ENCODE data around the gene GSX1.

GRCh38 chr13:27789495-27790303 lies 2.6 kb upstream of the GSX1 start:
- no peak for TF ChIP-seq EP300 (IDR thresholded peaks at IDR 0.05)
- TF ChIP-seq, protein P1, sequence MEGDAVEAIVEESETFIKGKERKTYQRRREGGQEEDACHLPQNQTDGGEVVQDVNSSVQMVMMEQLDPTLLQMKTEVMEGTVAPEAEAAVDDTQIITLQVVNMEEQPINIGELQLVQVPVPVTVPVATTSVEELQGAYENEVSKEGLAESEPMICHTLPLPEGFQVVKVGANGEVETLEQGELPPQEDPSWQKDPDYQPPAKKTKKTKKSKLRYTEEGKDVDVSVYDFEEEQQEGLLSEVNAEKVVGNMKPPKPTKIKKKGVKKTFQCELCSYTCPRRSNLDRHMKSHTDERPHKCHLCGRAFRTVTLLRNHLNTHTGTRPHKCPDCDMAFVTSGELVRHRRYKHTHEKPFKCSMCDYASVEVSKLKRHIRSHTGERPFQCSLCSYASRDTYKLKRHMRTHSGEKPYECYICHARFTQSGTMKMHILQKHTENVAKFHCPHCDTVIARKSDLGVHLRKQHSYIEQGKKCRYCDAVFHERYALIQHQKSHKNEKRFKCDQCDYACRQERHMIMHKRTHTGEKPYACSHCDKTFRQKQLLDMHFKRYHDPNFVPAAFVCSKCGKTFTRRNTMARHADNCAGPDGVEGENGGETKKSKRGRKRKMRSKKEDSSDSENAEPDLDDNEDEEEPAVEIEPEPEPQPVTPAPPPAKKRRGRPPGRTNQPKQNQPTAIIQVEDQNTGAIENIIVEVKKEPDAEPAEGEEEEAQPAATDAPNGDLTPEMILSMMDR (IDR thresholded peaks at IDR 0.05): no peak
